Measurements from ENCODE around the gene RPS6KC1.
"Not testable (repeated sequence)": the region's sequence is repeated elsewhere in the genome, so short reads cannot be mapped to it uniquely, and the experiment has no call there.

The RPS6KC1 gene, protein sequence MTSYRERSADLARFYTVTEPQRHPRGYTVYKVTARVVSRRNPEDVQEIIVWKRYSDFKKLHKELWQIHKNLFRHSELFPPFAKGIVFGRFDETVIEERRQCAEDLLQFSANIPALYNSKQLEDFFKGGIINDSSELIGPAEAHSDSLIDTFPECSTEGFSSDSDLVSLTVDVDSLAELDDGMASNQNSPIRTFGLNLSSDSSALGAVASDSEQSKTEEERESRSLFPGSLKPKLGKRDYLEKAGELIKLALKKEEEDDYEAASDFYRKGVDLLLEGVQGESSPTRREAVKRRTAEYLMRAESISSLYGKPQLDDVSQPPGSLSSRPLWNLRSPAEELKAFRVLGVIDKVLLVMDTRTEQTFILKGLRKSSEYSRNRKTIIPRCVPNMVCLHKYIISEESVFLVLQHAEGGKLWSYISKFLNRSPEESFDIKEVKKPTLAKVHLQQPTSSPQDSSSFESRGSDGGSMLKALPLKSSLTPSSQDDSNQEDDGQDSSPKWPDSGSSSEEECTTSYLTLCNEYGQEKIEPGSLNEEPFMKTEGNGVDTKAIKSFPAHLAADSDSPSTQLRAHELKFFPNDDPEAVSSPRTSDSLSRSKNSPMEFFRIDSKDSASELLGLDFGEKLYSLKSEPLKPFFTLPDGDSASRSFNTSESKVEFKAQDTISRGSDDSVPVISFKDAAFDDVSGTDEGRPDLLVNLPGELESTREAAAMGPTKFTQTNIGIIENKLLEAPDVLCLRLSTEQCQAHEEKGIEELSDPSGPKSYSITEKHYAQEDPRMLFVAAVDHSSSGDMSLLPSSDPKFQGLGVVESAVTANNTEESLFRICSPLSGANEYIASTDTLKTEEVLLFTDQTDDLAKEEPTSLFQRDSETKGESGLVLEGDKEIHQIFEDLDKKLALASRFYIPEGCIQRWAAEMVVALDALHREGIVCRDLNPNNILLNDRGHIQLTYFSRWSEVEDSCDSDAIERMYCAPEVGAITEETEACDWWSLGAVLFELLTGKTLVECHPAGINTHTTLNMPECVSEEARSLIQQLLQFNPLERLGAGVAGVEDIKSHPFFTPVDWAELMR

DNA sequence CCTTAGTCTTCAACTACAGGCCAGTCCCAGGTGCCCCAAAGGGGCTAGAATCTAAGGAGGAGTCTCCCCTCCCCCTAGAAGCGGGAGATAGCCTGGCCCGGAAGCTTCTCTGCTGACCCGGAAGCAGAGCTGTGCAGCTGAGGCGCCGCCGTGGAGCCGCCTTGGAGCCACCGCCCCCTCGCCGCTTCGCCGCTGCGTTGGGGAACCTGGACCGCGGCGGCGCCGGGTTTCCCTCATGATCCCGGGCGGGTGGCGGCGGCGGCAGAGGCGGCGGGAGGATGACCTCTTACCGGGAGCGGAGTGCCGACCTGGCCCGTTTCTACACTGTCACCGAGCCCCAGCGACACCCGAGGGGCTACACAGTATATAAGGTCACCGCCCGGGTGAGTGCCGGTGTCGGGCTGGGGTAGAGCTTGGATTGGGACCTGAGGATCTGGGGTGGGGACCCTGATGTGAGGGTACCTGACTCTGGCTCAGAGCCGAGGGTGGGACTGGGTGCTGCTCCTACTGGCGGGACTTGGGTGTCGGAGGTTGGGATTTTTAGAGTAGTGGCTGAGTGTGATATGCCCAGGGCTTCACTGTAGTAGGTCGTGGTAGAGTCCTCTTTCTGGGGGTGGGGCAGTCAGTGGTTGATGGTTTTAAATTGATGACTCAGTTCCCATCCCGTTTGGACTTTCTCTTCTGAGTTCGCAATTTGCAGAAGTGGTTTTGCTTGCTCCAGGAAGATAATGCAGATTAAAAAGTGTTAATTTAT, at the start of gene RPS6KC1:
Gene RPS6KC1 (plus strand): TSS at position 115 of the 754 bp plus-strand sequence. CDS start 164 bp downstream, at position 279.
- DNase-seq: peak; percentile 86 to 87

DNA sequence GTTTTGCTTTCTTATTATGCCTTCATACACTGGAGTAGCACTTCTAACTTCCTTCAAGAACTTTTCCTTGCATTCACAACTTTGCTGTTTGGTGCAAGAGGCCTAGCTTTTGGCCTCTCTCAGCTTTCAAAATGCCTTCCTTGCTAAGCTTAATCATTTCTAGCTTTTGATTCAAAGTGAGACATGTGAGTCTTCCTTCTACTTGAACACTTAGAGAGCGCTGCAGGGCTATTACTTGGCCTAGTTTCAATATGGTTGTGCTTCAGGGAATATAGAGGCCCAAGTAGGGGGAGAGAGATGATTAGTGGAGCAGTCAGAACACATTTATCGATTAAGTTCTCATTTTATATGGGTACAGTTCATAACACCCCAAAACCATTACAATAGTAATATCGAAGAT, 47.8 kb upstream of the RPS6KC1 start:
- no peak for DNase-seq

DNA sequence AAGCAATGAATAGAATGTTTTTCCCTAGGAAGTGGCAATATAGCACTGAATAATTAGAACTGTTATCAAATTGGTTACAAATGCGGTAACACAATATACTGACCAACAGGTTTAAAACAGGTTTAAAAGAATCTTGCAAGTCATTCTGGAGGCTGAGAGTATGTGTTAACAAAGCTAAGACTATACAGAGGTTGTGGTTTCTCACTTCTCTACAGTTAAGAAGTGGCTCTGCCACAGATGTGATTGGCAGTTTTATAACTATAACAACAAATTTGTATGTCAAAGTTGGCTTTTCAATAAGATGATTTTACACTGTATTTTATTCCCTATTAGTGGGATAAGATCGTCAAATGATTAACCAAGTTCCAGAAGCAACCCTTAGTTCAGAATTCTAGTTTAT, 42.5 kb upstream of the RPS6KC1 start:
- DNase-seq: no peak

DNA sequence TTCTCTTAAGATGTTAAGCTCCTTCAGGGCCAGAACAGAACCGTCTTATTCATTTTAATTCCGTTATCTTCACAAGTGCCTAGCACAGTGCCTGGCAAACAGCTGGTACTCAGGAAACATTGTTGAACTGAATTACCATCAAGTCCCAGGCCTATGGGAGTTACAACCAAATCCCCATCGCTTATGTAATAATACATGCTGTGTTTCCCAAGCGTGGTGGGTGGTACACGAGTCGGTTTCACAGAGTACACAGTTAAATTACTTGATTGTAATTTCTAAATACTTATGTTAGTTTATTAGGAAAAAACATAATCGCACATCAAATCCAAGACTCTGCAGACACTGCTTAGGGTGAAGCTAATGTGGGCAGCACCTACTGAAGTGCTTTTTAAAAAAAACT, 36.4 kb upstream of the RPS6KC1 start:
- peak in 1 of 2 donors; percentile 3 for DNase-seq

DNA sequence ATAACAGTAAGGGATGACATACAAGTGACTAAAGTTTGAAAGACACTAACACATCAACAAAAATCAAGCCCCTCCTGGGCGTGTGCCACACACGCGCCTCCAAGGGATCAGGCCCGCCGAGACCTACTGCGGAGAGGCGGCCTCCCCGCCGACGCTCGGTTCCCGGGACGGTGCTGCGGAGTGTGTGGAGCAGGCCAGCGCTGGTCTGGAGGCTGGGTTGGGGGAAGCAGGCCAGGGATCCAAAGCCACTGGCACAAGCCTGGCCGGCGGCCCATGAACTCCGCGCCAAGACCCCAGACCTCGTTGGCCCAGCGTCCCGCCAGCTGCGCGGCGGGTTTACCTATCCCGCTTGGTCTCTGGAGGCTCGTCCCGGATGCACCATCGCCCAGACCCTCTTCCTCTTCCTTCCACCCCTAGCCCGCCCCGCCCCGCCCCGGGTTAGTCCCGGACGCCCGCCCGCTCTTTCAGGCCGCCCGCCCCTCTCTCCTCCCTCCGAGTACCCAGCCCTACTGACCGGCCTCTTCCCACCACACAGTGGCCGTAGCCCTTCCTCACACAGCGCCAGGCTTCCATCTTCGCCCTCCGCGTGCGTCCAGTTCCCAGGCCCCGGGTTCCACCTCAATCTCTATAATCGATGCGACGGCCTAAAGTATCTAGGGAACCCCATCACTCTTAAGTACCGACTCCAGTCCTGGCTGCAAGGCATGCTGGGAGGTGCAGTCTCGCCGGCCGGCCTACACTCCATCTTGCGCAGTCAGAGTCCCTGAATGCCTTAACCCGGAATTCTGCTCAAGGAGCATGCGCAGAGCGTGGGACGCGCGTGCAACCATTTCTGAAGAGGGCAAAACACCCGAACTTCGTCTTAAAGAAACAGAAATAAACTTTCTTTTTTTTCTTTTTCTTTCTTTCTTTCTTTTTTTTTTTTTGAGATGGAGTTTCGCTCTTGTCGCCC, 35.7 kb upstream of the RPS6KC1 start, which contains the start of gene ANGEL2:
Gene ANGEL2 (minus strand): TSS at position 769 of the 952 bp plus-strand sequence. CDS start 196 bp downstream, at position 573.
- DNase-seq: peak; percentile 93 to 95

DNA sequence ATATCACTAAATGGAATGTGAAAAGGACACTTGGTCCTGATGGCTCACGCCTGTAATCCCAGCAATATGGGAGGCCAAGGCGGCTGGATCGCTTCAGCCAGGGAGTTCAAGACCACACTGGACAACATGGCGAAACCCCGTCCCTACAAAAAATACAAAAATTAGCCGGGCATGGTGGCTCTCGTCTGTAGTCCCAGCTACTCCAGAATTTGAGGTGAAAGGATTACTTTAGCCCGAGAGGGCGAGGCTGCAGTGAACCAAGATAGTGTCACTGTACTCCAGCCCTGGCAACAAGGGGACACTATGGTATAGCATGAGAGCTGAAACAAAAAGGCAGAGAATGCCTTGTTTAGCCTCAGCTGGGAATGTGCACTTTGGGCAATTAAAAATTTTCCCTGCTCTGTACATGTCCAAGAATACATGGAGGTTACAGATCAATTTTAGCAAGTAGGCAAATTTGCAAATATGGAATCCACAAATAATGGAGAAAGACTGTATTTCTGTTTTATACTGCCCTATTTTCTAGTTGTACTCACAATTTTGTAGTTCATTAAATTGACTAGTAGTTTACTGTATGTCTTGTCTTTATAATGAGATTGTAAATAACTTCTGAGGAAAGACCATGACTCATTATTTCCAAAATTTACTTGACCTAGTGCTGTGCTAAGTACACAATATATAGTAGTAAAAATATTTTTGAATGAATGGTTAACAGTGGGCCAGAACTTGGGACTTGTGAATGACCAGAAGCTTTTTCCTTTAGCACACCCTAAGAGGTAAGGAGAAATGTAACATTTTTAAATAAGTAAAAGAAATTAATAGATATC, 33.4 kb upstream of the RPS6KC1 start:
- no peak for DNase-seq

DNA sequence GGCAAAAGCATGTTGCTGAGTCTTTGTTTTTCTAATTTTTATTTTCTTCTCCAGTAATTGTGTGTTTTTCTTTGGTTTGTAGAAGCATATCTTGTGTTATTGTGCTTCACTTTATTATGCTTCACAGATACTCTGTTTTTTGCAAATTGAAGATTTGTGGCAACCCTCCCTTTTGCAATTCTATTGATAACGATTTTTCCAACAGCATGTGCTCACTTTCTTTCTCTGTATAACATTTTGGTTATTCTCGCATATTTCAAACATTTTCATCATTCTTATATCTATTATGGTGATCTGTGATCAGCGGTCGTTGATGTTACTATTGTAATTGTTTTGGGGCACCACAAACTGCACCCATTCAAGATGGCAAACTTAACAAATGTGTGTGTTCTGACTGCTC, 31.6 kb upstream of the RPS6KC1 start:
- DNase-seq: no peak

DNA sequence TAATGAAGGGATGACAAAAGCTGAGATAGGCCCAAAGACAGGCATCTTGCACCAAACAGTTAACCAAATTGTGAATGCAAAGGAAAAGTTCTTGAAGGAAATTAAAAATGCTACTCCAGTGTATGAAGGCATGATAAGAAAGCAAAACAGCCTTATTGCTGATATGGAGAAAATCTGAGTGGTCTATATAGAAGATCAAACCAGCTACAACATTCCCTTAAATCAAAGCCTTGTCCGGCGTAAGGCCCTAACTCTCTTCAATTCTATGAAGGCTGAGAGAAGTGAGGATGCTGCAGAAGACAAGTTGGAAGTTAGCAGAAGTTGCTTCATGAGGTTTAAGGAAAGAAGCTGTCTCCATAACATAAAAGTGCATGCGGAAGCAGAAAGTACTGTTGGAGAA, 31.0 kb upstream of the RPS6KC1 start:
- DNase-seq: no peak

DNA sequence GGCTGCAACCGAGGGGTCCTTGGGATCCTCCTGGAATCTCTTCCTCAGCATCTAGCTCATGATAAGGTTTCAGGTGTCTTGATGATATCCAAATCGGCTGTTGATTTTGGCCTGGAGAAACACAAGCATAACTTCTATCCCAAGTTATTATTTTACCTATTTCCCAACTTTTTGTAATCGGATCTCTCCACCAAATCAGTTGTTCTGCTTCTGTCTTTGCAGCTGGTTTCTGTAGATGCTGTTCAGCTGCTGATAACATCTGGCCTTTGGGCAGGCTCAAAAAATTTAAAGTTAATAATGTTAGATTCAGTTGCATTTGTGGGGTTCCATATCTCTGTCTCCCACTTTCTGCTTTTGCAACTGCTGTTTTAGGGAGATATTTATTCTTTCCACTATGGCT, 24.0 kb upstream of the RPS6KC1 start:
- not testable (repeated sequence) for DNase-seq

DNA sequence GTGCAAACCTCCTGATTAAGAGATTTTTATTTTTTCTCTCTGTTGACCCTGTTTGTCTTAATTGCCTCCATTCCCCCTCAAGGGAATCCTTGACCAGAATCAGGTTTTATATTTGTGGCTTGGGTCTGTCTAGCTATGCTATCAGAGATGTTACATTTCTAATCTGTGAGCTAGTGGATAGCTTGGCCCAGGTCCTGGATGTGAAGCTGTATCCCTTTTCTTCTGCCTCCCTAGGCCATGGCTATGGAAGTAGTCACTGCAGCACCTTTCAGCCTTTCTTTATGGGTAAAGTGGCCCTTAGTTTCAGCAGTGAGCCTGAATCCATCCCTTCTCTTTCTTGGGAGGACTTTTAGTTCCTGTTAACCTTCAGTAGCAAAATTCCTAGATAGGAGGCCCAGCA, 18.4 kb upstream of the RPS6KC1 start:
- no peak for DNase-seq

DNA sequence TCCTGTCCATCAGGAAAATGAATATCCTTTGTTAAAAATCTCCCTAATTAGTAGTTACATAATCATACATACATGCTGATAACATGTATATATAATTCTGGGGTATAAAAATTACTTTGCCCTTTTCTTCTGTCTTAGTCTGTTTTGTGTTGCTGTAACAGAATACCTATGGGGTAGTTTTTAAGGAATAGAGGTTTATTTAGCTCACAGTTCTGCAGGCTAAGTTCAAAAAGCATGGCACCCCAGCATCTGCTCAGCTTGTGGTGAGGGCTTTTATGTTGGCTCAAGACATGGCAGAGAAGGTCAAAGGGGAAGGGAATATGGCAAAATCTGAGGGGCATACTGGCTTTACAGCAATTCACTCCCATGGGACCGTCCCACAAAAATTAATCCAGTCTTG, 16.3 kb upstream of the RPS6KC1 start:
- no peak for DNase-seq

DNA sequence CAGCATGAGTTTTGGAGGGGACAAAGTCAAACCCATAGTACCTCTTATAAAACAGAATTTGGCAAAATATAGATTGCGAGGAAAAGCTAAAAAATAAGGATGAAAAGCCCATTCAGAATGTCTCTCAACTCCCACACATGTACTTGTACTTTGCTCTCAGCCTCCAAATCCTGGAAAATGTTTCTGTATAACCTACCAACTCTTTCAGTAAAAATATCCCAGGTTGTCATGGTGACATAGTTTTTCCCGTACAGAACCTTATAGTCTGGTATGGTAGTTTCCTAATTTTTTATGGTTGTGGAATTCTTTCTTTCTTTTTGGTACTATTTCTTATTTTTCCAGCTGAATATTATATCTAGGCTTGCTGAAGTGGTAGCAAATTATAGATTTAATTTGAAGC, 15.5 kb upstream of the RPS6KC1 start:
- no peak for DNase-seq

DNA sequence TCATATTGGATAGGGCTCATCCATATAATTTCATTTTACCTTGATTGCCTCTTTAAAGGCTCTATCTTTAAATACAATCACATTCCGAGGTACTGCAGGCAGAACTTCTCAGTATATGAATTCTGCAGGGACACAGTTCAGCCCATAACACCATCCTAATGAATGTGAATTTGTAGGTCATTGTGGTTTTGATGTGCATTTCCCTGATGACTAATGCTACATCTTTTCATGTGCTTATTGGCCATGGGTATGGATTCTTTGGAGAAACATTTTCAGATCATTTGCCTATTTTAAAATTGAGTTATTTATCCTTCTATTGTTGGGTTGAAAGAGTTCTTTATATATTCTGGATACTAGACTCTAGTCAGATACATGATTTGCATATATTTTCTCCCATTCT, 9.6 kb upstream of the RPS6KC1 start:
- DNase-seq: no peak

DNA sequence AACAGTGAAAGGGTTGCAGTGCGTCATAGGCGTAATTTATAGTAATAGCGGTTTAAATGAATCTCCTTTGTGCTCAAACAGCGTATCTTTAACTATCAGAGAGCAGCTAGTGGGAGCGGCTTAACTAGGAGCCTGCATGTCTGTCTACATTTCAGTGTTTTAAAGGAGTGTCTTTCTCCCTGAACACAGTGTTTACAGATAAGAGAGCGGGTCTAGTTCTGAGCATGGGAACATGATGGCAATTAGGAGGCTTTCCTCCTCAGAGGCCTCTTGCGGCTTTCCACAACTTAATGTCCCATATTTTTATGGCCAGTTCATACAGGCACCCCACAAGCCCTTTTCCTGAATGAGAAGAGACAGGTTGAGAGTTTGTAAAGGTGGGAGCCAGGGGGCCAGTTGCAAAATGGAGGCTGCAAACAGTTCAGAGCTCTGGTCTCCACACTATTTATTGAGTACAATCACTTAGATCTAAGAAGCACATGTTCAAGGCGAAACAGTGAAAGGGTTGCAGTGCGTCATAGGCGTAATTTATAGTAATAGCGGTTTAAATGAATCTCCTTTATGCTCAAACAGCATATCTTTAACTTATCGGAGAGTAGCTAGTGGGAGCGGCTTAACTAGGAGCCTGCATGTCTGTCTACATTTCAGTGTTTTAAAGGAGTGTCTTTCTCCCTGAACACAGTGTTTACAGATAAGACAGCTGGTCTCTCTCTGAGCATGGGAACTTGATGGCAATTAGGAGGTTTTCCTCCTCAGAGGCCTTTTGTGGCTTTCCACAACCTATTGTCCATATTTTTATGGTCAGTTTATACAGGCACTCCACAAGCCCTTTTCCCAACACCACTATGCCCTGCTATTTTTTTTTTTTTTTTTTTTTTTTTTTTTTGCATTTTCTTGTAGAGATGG, 5.5 kb upstream of the RPS6KC1 start:
- DNase-seq: not testable (repeated sequence)

DNA sequence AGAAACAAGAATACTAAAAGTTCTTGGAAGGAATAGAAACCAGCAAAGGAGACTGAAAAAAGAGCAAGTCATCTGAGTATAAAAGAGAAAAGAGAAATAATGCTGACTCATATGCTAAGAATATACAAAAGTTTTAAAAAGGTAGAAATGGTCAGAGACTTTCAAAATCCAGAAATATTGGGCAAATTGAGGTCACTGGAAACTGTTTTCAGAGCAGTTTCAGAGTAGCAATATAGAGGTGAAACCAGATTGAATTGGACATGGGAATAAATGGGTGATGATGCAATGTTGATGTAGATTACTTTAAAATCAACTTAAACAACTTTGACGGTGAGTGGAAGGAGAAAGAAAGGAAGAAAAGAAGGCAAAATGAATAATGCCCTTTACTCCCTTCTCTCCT, 1.8 kb upstream of the RPS6KC1 start:
- DNase-seq: no peak

DNA sequence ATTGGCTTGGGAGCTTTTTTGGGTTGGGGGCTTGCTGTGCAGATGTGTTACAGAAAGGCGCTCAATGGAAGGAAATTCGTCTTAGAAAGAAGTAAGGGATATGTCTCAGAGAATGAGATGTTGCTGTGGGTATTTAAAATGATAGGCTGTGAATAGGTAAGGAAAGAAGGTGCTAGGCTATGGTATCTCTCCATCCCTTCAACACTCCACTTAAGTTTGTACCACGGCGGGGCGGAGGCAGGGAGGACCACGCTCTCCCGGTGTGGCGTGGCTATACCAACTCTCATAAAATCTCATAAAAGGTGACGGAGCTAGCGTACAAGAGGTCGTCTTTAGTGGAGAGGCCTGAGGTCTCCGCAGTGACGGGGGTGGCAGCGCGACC, 305 bp upstream of the RPS6KC1 start:
- DNase-seq: no peak

DNA sequence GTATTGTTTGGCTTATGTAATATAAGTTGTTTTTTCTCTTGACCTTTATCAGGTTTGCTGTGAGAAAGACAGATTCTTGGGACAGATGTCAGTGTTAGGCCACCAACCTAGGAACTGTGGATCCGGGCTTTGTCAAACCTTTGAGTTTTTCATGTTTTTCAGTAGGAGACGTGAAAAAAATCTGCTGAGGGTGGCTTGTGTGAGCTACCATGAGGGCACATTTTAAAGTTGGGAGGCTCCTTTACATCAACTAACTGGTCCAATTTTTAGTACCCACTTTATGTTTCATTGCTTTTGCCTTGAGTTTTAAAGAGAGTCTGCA, 801 bp downstream of the RPS6KC1 start:
- no peak for DNase-seq

DNA sequence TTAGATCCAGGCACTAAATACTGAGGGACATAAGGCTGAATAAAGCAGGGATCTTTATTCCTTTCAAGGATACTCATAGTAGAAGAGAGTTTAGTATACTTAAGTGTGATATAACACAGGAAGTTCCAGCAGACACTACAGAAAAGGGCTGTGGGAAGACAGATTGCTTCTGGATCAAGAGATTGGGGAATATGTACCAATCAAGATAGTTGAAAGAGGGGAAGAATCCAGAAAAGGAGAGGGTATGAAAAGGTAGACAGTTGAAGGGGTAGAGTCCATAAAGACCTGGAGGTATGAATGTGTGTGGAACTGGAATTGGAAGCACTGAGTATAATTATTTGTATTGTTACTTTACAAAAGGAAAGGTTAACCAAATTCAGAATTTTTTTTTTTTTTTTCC, 2.4 kb downstream of the RPS6KC1 start:
- DNase-seq: no peak

DNA sequence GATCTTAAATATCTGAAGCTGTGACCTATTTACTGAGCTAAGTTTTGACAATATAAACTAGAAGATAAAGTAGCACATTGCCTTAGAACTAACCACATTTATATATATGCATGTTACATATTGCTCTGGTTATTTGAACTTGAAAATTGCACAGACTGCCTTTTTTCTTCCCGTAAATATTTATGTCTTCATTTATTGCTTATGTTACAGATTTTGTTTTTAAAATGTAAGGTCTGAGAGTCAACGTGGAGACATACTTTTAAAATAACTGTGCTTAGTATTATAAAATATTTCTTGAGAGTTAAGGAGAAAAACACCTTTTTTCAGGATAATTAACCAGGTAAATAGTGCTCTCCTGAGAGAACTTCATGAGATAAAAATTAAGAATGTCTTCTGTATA, 3.1 kb downstream of the RPS6KC1 start:
- DNase-seq: no peak
